ENCODE measurements around the gene SYNPR. TPM values are rescaled to one million over a fixed set of nuclear protein-coding genes. Genes with fewer than 3 reads are reported as not detected.

The SYNPR gene
- total RNA-seq, 2 experiments from 2014 or later, result not detected

- intact Hi-C loops (cut with micrococcal nuclease), result no loop called here
- DNase-seq, result no peak
- Mint-ChIP-seq H3K4me1 (ENCODE audit: low read depth) (no peaks in the 10 kb centered on the region), H3K9me3 (no peaks in the 10 kb centered on the region), H3K27ac (no peak overlapping the region), H3K27me3 (peaks cover 4% of the 10 kb centered on the region), H3K4me3 (no peak overlapping the region), H3K36me3 (no peaks in the 10 kb centered on the region)
- ChIA-PET CTCF (no interaction called here), POLR2A (no interaction called here)
Measured at GRCh38 chr3:63456901-63457300, 178.8 kb downstream of the SYNPR start.

- no peak for DNase-seq
- Mint-ChIP-seq H3K27ac (no peak overlapping the region), H3K9me3 (no peaks in the 10 kb centered on the region), H3K27me3 (peaks cover 2% of the 10 kb centered on the region), H3K4me3 (no peak overlapping the region), H3K4me1 (ENCODE audit: low read depth) (no peaks in the 10 kb centered on the region), H3K36me3 (no peaks in the 10 kb centered on the region)
- ChIA-PET CTCF (no interaction called here), POLR2A (no interaction called here)
- intact Hi-C loops (cut with micrococcal nuclease), result no loop called here
Measured at GRCh38 chr3:63458405-63458804, 180.3 kb downstream of the SYNPR start.

GRCh38 chr3:63462732-63463131, 184.6 kb downstream of the SYNPR start:
- no peak for DNase-seq
- no peaks in the 10 kb centered on the region for H3K4me1 Mint-ChIP-seq (ENCODE audit: low read depth)
- no peaks in the 10 kb centered on the region for H3K27me3 Mint-ChIP-seq
- POLR2A ChIA-PET, result no interaction called here
- CTCF ChIA-PET, result no interaction called here
- H3K27ac Mint-ChIP-seq, result no peak overlapping the region
- intact Hi-C loops (cut with micrococcal nuclease), result no loop called here
- no peaks in the 10 kb centered on the region for H3K9me3 Mint-ChIP-seq
- no peaks in the 10 kb centered on the region for H3K36me3 Mint-ChIP-seq
- H3K4me3 Mint-ChIP-seq, result no peak overlapping the region

GRCh38 chr3:63467392-63467791, 189.3 kb downstream of the SYNPR start:
- H3K4me3 Mint-ChIP-seq, result no peak overlapping the region
- no peak for DNase-seq
- H3K27ac Mint-ChIP-seq, result no peak overlapping the region
- POLR2A ChIA-PET, result no interaction called here
- CTCF ChIA-PET, result no interaction called here
- intact Hi-C loops (cut with micrococcal nuclease), result no loop called here
- no peaks in the 10 kb centered on the region for H3K4me1 Mint-ChIP-seq (ENCODE audit: low read depth)
- no peaks in the 10 kb centered on the region for H3K9me3 Mint-ChIP-seq
- H3K36me3 Mint-ChIP-seq, result no peaks in the 10 kb centered on the region
- H3K27me3 Mint-ChIP-seq, result no peaks in the 10 kb centered on the region

GRCh38 chr3:63470745-63471144, 192.6 kb downstream of the SYNPR start:
- H3K27me3 Mint-ChIP-seq, result no peaks in the 10 kb centered on the region
- DNase-seq, result no peak
- H3K9me3 Mint-ChIP-seq, result no peaks in the 10 kb centered on the region
- POLR2A ChIA-PET, result no interaction called here
- no peak overlapping the region for H3K4me3 Mint-ChIP-seq
- no peaks in the 10 kb centered on the region for H3K4me1 Mint-ChIP-seq (ENCODE audit: low read depth)
- CTCF ChIA-PET, result no interaction called here
- H3K27ac Mint-ChIP-seq, result no peak overlapping the region
- intact Hi-C loops (cut with micrococcal nuclease), result no loop called here
- H3K36me3 Mint-ChIP-seq, result no peaks in the 10 kb centered on the region

GRCh38 chr3:63471781-63472180, 193.7 kb downstream of the SYNPR start:
- H3K4me1 Mint-ChIP-seq (ENCODE audit: low read depth), result no peaks in the 10 kb centered on the region
- no peaks in the 10 kb centered on the region for H3K9me3 Mint-ChIP-seq
- no peaks in the 10 kb centered on the region for H3K27me3 Mint-ChIP-seq
- intact Hi-C loops (cut with micrococcal nuclease), result no loop called here
- DNase-seq, result no peak
- no peak overlapping the region for H3K4me3 Mint-ChIP-seq
- POLR2A ChIA-PET, result no interaction called here
- H3K36me3 Mint-ChIP-seq, result no peaks in the 10 kb centered on the region
- CTCF ChIA-PET, result no interaction called here
- no peak overlapping the region for H3K27ac Mint-ChIP-seq

- no peak for DNase-seq
- intact Hi-C loops (cut with micrococcal nuclease), result no loop called here
- POLR2A ChIA-PET, result no interaction called here
- Mint-ChIP-seq H3K36me3 (no peaks in the 10 kb centered on the region), H3K27ac (no peak overlapping the region), H3K9me3 (no peaks in the 10 kb centered on the region), H3K4me3 (no peak overlapping the region), H3K27me3 (no peaks in the 10 kb centered on the region), H3K4me1 (ENCODE audit: low read depth) (no peaks in the 10 kb centered on the region)
- CTCF ChIA-PET, result no interaction called here
Measured at GRCh38 chr3:63473641-63474166, 195.6 kb downstream of the SYNPR start.

GRCh38 chr3:63474828-63475518, 196.9 kb downstream of the SYNPR start:
- no peaks in the 10 kb centered on the region for H3K4me1 Mint-ChIP-seq (ENCODE audit: low read depth)
- ChIA-PET CTCF (no interaction called here), POLR2A (no interaction called here)
- no peaks in the 10 kb centered on the region for H3K36me3 Mint-ChIP-seq
- no peak overlapping the region for H3K27ac Mint-ChIP-seq
- no peak overlapping the region for H3K4me3 Mint-ChIP-seq
- no peak for DNase-seq
- H3K27me3 Mint-ChIP-seq, result no peaks in the 10 kb centered on the region
- no peaks in the 10 kb centered on the region for H3K9me3 Mint-ChIP-seq
- intact Hi-C loops (cut with micrococcal nuclease), result no loop called here

- Mint-ChIP-seq H3K36me3 (no peaks in the 10 kb centered on the region), H3K27me3 (no peaks in the 10 kb centered on the region), H3K4me3 (no peak overlapping the region), H3K9me3 (no peaks in the 10 kb centered on the region), H3K27ac (no peak overlapping the region), H3K4me1 (ENCODE audit: low read depth) (no peaks in the 10 kb centered on the region)
- ChIA-PET CTCF (no interaction called here), POLR2A (no interaction called here)
- no peak for DNase-seq
- intact Hi-C loops (cut with micrococcal nuclease), result no loop called here
Measured at GRCh38 chr3:63477494-63478129, 199.5 kb downstream of the SYNPR start.

- CTCF ChIA-PET, result no interaction called here
- no peak overlapping the region for H3K4me3 Mint-ChIP-seq
- H3K27ac Mint-ChIP-seq, result no peak overlapping the region
- DNase-seq, result no peak
- POLR2A ChIA-PET, result no interaction called here
- H3K4me1 Mint-ChIP-seq (ENCODE audit: low read depth), result no peaks in the 10 kb centered on the region
- H3K36me3 Mint-ChIP-seq, result no peaks in the 10 kb centered on the region
- no peaks in the 10 kb centered on the region for H3K9me3 Mint-ChIP-seq
- no peaks in the 10 kb centered on the region for H3K27me3 Mint-ChIP-seq
- intact Hi-C loops (cut with micrococcal nuclease), result no loop called here
Measured at GRCh38 chr3:63478990-63479660, 201.0 kb downstream of the SYNPR start.

GRCh38 chr3:63479661-63480035, 201.5 kb downstream of the SYNPR start:
- ChIA-PET POLR2A (no interaction called here), CTCF (no interaction called here)
- H3K27me3 Mint-ChIP-seq, result no peaks in the 10 kb centered on the region
- H3K36me3 Mint-ChIP-seq, result no peaks in the 10 kb centered on the region
- intact Hi-C loops (cut with micrococcal nuclease), result no loop called here
- H3K4me1 Mint-ChIP-seq (ENCODE audit: low read depth), result no peaks in the 10 kb centered on the region
- no peak overlapping the region for H3K4me3 Mint-ChIP-seq
- no peak for DNase-seq
- no peaks in the 10 kb centered on the region for H3K9me3 Mint-ChIP-seq
- H3K27ac Mint-ChIP-seq, result no peak overlapping the region

- H3K9me3 Mint-ChIP-seq, result no peaks in the 10 kb centered on the region
- CTCF ChIA-PET, result no interaction called here
- no peaks in the 10 kb centered on the region for H3K4me1 Mint-ChIP-seq (ENCODE audit: low read depth)
- no peaks in the 10 kb centered on the region for H3K36me3 Mint-ChIP-seq
- POLR2A ChIA-PET, result no interaction called here
- H3K4me3 Mint-ChIP-seq, result no peak overlapping the region
- intact Hi-C loops (cut with micrococcal nuclease), result no loop called here
- DNase-seq, result no peak
- no peak overlapping the region for H3K27ac Mint-ChIP-seq
- no peaks in the 10 kb centered on the region for H3K27me3 Mint-ChIP-seq
Measured at GRCh38 chr3:63481627-63482026, 203.5 kb downstream of the SYNPR start.

GRCh38 chr3:63482341-63482740, 204.2 kb downstream of the SYNPR start:
- intact Hi-C loops (cut with micrococcal nuclease), result no loop called here
- Mint-ChIP-seq H3K27ac (no peak overlapping the region), H3K4me3 (no peak overlapping the region), H3K36me3 (no peaks in the 10 kb centered on the region), H3K4me1 (ENCODE audit: low read depth) (no peaks in the 10 kb centered on the region), H3K9me3 (no peaks in the 10 kb centered on the region), H3K27me3 (no peaks in the 10 kb centered on the region)
- no peak for DNase-seq
- ChIA-PET CTCF (no interaction called here), POLR2A (no interaction called here)
